Amniotic stem cell (primary cell): ENCODE data around the gene PDCD2L.
A peak's percentile ranks its signal among the peaks of the same experiment; 100 is the strongest.
"Not testable (repeated sequence)": the region's sequence is repeated elsewhere in the genome, so short reads cannot be mapped to it uniquely, and the experiment has no call there.

ENCODE experiments used
- DNase-seq: peaks from one replicate; lab custom pipeline; 2025; lab: John Stamatoyannopoulos, UW

PDCD2L gene

DNA sequence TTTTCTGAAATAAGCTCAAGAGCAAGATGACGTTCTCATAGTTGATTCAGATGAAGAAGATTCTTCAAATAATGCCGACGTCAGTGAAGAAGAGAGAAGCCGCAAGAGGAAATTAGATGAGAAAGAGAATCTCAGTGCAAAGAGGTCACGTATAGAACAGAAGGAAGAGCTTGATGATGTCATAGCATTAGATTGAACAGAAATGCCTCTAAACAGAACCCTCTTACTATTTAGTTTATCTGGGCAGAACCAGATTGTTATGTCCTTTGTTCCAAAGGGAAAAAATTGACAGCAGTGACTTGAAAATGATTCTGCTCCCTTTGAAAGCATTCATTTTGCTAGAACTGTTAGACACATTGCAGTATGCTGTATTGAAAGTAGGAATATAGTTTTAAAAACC is 64.8 kb downstream of the PDCD2L start:
- DNase-seq: not testable (repeated sequence)

DNA sequence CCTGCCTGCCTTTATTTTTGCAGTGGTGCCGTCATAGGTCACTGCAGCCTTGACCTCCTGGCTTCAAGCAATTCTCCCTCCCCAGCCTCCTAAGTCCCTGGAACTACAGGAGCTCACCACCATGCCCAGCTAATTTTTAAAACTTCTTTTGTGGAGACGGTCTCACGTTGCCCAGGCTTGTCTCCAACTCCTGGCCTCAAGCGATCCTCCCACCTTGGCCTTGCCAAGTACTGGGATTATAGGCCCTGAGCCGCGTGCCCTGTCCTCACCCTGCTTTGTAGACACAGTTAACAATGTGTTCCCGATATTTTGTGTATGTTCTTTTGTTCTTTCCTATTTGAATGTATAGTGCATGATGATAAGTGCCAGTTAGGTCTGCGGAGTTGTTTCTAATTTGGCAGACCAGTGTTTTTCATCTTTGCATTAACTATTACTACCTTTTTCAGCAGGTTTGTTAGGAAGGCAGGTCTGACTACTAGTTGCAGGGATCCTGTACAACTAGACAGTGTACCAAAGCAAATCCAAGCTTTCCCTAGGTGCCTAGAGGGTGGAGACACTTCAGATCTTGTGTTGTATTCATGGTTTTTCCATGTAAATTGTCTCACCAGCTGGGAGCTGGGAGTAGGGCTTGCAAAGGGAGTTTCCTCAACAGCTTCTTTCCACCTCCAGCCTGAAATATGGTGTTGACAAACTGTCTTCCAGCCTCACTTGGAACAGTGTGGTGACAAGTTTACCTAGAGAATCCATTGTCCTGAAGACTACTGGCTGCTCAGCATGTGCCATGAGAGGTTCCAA is 67.9 kb downstream of the PDCD2L start:
- DNase-seq: no peak

DNA sequence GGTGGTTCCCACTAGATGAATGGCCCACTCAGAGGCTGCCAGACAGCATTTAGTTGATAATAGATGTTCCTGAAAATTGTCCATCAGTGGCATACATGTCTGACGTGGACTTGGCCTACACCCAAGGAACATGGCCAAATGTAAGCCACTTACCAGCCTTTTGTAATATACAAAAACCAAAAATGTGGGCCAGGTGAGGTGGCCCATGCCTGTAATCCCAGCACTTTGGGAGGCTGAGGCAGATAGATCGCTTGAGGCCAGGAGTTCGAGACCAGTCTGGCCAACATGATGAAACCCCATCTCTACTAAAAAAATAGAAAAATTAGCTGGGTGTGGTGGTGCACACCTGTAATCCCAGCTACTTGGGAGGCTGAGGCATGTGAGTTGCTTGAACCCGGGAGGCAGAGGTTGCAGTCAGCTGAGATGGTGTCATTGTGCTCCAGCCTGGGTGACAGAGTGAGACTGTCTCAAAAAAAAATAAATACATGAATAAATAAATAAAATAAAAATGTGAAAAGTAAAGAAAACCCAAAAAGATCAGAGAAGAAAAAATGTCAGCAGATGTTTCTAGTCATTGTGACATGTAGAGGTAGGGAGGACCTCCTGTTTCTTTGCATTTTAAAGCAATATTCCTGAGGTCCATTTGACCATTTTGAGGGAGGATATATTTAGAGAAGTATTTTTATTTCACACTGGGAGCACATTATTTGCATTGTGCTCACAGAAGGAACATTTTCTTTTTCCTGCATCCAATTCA is 70.2 kb downstream of the PDCD2L start:
- no peak for DNase-seq

DNA sequence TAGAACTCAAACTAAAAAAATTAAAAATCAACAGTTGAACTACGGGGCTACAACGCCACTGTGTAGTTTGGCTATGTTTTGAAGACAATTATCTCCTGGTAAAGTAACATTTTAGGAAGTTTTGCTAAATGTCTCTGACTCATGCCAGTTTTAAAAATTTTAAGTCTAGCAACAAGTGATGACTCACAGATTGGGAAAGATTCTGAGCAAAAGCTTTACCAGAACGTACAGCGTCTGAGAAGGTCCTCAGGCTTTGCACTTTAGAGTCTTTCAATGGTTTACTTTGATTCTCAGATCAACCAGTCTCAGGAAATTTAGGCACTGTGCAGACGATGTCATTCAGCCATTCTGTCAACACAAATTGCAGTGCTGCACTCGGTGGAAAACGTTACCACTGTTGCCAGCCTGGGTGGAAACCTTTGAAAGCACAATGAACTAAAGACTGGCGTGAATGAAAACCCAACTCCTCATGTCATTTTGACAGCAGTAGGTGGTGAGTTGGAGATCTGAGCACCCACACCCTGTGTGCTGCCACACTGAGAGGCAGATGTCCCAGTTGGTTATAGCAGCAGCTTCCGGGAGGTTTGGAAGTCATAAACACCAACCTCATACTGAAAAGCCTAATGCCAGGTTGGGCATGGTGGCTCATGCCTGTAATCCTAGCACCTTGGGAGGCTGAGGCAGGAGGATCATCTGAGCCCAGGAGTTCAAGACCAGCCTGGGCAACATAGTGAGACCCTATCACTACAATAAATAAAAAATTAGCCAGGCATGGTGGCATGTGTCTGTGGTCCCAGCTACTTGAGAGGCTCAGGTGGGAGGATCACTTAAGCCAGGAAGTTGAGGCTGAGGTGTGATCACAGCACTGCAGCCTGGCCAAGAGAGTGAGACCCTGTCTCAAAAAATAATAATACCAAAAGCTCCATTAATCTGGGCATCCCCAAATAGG is 71.1 kb downstream of the PDCD2L start:
- peak; percentile 66 for DNase-seq
